HG02852 (cell line): ENCODE measurements around the gene NCAPD2.
"Not testable (repeated sequence)": the region's sequence is repeated elsewhere in the genome, so short reads cannot be mapped to it uniquely, and the experiment has no call there.

Experiments
- ATAC-seq: cut with Tn5 transposase; IDR thresholded peaks from one replicate; pipeline ENCODE4 v1.9.1; 2021; ENCODE audit warnings: mild to moderate bottlenecking, moderate library complexity; ENCODE audit not compliant: unreplicated experiment

The NCAPD2 gene

GRCh38 chr12:6533923-6534694 lies 40.2 kb downstream of the NCAPD2 start, which contains the start of gene GAPDH:
TSS of gene GAPDH (plus strand) at chr12:6534517. CDS start at chr12:6534833, 316 bp downstream.
- ATAC-seq = peak; percentile 57

GRCh38 chr12:6534695-6534944 lies 40.7 kb downstream of the NCAPD2 start:
- no peak for ATAC-seq

- ATAC-seq = peak; percentile 6
Measured at GRCh38 chr12:6534945-6535696, 41.2 kb downstream of the NCAPD2 start.

DNA sequence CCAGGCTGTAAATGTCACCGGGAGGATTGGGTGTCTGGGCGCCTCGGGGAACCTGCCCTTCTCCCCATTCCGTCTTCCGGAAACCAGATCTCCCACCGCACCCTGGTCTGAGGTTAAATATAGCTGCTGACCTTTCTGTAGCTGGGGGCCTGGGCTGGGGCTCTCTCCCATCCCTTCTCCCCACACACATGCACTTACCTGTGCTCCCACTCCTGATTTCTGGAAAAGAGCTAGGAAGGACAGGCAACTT lies 41.7 kb downstream of the NCAPD2 start:
- no peak for ATAC-seq

- ATAC-seq = no peak
Measured at GRCh38 chr12:6535960-6536847, 42.3 kb downstream of the NCAPD2 start.

GRCh38 chr12:6536894-6537579 lies 43.1 kb downstream of the NCAPD2 start:
- ATAC-seq = no peak

GRCh38 chr12:6537580-6538419 lies 43.9 kb downstream of the NCAPD2 start:
- not testable (repeated sequence) for ATAC-seq

DNA sequence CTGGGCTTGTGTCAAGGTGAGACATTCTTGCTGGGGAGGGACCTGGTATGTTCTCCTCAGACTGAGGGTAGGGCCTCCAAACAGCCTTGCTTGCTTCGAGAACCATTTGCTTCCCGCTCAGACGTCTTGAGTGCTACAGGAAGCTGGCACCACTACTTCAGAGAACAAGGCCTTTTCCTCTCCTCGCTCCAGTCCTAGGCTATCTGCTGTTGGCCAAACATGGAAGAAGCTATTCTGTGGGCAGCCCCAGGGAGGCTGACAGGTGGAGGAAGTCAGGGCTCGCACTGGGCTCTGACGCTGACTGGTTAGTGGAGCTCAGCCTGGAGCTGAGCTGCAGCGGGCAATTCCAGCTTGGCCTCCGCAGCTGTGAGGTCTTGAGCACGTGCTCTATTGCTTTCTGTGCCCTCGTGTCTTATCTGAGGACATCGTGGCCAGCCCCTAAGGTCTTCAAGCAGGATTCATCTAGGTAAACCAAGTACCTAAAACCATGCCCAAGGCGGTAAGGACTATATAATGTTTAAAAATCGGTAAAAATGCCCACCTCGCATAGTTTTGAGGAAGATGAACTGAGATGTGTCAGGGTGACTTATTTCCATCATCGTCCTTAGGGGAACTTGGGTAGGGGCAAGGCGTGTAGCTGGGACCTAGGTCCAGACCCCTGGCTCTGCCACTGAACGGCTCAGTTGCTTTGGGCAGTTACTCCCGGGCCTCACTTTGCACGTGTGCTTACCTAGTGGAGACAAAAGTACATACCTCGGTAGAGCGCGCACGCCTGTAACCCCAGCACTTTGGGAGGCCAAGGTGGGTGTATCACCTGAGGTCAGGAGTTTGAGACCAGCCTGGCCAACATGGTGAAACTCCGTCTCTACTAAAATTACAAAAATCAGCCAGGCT lies 44.8 kb downstream of the NCAPD2 start:
- ATAC-seq = no peak

- no peak for ATAC-seq
Measured at GRCh38 chr12:6539314-6539682, 45.4 kb downstream of the NCAPD2 start.

DNA sequence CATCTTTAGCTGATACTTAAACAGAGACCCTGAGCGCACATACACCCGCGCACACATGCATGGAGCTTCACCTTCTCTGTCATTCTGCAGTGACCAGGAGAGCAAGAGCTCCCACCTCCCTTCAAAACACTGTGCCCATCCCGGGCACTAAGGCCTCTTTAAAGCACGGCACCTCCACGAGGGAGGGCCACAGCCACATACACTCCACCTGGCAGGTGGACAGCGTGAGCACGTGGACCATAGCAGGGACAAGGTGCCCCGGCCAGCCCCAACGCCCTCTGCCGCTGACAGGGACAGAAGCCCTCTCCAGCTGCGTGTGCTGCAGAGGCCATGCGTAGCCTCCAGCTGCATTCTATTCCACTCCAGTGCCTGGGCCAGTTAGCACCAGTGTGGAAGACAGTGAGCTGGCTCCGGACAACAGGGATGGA lies 45.8 kb downstream of the NCAPD2 start:
- ATAC-seq = no peak

DNA sequence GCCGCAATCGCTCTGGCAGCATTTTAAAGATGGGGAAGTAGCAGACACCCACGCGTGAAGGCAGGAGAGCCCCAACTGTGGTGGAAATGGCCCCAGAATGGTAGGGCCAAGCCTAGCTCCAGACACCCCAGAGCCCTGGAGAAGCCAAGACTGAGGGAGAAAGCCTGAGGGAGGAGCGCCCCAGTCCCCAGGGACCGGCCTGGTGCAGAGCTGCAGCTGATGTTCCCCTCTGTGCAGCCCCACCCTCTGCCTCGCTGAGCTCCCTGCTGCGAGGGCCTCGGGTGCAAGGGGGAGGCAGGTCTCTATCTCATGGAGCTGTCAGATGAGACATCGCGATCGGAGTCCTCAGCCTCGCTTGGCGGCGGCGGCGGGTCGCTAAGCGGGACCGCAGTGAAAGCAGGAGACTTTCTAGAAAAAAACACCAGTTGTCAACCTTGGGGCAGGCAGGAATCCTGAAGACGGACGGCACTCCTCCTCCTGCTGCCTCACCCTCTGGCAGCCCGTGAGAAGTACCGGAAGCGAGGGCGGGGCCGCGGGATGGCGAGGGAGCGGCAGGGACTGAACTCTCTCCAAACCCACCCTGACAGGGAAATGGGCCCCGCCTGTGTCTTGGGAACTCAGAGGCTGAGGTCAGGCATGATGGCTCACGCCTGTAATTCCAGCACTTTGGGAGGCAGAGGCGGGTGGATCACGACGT lies 46.4 kb downstream of the NCAPD2 start:
- ATAC-seq = no peak

DNA sequence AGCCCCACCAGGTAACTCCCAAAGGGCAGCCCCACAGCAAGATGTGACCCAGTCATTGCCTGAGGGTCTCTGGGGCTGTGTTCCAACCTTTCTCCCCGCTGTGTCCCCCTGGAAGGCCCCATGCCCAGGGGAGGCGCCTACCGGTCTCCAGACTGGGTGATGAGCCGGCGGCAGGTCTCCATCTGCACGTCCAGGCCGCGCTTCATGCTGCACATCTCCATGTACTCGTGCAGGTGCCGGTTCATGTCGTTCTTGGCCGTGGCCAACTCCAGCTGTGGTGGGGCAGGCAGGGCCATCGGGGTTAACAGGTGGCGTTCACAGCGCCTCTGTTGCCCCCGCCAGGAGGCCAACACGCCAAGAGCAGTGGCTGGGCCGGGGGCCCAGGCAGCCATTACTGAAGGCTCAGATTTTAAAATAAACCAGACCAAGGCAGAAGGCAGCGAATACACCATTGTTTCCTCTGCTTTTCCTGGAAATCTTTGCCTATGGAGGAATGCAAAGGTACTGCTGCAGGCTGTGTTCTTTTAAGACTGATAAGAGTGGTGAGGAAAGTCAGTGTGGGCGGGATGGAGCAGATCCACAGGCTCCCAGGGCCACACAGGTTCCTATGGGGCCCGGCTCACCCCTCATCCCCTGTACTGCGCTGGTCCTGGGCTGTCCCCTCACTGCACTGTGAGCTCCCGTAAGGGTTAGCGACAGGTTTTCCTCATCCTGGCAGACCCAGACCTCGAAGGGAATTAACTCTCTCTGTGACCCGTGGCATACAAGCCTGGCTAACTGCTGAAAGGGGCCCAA lies 47.7 kb downstream of the NCAPD2 start:
- no peak for ATAC-seq

- no peak for ATAC-seq
Measured at GRCh38 chr12:6542209-6543009, 48.5 kb downstream of the NCAPD2 start.

- no peak for ATAC-seq
Measured at GRCh38 chr12:6546016-6546415, 52.1 kb downstream of the NCAPD2 start.

GRCh38 chr12:6547566-6547965 lies 53.7 kb downstream of the NCAPD2 start:
- ATAC-seq = no peak

DNA sequence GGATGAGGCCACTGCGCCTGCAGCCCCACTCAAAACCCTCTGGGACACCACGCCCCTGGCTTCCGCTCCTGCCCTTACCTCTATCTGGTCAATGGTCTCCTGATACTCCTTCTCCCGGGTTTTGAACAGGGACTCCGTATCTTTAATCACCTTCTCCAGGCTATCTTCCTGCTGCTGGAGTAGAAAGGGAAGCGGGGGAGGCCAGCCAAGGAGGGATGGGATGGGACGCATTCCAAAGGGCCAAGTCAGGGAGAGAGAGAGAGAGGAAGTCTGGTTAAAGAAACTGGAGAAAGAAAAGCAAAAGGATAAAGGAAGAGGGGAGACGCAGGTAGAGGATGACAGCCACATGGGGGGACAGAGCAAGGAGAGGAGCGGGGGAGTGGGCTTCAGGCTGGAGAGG lies 54.1 kb downstream of the NCAPD2 start:
- no peak for ATAC-seq

GRCh38 chr12:6548556-6548955 lies 54.7 kb downstream of the NCAPD2 start:
- no peak for ATAC-seq
